ENCODE measurements around the gene RARB. TPM values are rescaled to one million over a fixed set of nuclear protein-coding genes. Genes with fewer than 3 reads are reported as not detected.

RARB gene
- total RNA-seq, 2 donors from 2014 or later: 1.2 to 4.3 TPM

DNA sequence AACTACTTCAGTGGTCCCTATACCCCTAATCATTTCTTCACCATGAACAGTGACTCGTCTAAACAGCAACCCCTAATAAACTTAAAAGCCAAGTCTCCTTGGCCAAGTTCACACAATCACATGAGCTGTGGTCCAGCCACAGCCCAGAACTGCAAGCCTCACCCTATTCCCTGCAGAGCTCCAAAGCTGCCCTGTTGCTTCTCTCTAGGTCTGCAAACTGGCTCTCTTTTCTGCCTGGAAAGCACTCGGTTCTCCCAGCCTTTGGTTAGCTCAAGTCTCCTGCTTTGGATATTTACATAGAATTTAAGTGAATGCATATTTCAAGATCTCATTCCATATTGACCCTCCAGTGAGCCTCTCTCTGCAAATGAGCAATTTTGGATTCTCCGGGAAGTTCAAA, 129.6 kb downstream of the RARB start:
- ATAC-seq (no peak), DNase-seq (no peak)
- intact Hi-C loops (cut with DNase I, micrococcal nuclease): no loop called here

GRCh38 chr3:25558121-25558520, 130.1 kb downstream of the RARB start:
- DNase-seq (no peak), ATAC-seq (no peak)
- intact Hi-C loops (cut with DNase I, micrococcal nuclease): no loop called here

- DNase-seq (no peak), ATAC-seq (no peak)
- intact Hi-C loops (cut with DNase I, micrococcal nuclease): no loop called here
These were observed 130.7 kb downstream of the RARB start for GRCh38 chr3:25558796-25559195.

- intact Hi-C loops (cut with DNase I, micrococcal nuclease): no loop called here
- DNase-seq: no peak
These were observed 135.5 kb downstream of the RARB start for GRCh38 chr3:25563601-25564000.

DNA sequence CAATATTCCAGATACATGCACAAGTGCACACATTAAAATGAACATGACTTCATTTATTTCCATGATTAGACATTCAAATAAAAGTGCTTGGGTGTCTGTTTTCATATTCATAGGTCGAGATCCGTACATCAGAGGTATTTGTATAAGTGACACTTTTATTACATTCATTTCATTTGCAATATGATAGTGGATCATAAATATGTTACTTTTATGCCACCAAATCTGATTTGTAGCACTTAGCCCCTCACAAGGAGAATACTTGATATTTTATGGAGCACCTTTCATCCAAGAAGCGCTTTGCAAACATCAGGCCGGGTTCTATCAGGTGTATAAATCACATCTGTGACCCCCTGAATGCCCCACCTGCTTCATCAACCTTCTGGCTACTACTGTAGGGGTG, 136.0 kb downstream of the RARB start:
- DNase-seq (no peak), ATAC-seq (no peak)
- intact Hi-C loops (cut with DNase I, micrococcal nuclease): no loop called here

More at GRCh38 chr3:25563601-25564000, 135.5 kb downstream of the RARB start:
- no peak for ATAC-seq

DNA sequence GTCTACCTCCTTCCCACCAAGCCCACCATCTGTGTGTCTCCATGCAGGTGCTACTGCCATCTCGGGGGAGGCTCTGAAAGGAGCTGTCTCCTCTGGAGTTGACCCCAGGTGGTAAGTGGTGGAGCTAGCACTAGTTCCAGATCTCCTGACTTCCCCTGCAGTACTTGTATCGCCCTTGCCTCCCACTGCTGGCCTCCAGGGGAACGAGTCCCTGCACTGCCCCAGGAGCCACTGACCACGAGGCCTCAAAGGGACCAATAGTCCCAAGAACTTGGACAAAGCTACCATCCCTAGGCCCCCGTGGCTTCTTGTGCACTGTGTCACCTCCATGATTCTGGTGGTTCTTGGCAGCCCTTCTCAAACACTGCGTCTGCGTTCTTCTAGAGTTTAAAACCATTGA, 137.7 kb downstream of the RARB start:
- DNase-seq: no peak

GRCh38 chr3:25566358-25566920, 138.4 kb downstream of the RARB start:
- no peak for ATAC-seq
- intact Hi-C loops (cut with DNase I, micrococcal nuclease): no loop called here
- DNase-seq: no peak

More for the DNA sequence above, 137.7 kb downstream of the RARB start:
- ATAC-seq: no peak
- intact Hi-C loops (cut with DNase I, micrococcal nuclease): no loop called here

DNA sequence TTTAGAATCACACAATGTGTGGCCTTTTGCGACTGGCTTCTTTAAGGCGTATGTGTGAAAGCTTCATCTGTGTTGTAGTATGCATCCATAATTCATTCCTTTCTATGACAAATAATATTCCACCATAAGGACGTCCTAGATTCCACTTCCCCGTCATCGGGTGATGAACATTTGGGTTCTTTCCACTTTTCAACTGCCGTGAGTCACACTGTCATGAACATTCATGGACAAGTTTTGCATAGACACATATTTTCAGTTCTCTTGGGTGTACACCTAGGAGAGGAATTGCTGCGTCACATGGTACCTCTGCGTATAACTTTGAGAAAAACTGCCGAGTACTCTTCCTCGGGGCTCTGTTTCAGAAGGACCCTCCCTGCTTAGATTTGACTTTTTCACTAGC, 139.3 kb downstream of the RARB start:
- intact Hi-C loops (cut with DNase I, micrococcal nuclease): no loop called here
- DNase-seq (no peak), ATAC-seq (no peak)

DNA sequence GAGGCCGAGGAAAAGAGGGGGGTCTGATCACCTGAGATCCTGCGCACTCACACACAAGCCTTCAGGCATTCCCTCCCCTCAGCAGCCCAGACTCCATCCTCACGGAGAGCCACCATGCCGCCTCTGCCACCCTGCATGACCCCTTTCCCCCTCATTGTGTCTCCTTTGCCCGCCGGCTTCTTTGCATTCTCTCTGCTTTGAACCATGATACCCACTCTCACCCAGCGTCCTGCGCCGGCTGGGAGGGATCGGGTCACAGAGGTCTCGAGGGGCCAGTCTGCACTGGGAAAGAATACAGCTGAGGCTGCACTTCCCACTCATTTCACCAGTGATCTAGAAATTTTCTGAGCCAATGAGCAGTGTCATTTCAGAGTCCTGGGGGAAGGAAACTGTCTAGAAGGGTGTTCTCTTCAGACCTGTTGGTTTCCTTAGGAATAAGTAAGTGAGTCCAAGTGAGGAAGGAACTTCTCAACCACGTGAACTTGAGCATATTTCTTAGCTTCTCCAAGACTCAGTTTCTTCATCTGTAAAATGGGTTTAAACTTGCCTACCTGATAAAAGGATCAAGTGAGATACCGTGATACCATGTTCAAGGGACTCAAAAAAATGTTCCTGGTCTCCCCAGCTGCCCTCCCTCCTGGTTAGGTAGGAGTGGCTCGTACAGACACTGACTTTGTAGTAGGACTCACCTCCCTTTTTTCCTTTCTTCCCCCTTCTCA, 139.9 kb downstream of the RARB start:
- DNase-seq (no peak), ATAC-seq (no peak)
- intact Hi-C loops (cut with DNase I, micrococcal nuclease): no loop called here

- intact Hi-C loops (cut with DNase I, micrococcal nuclease): no loop called here
- DNase-seq (no peak), ATAC-seq (no peak)
These were observed 140.5 kb downstream of the RARB start for GRCh38 chr3:25568525-25569078.

GRCh38 chr3:25571285-25571684, 143.2 kb downstream of the RARB start:
- intact Hi-C loops (cut with DNase I, micrococcal nuclease): no loop called here
- ATAC-seq: no peak
- no peak for DNase-seq

- no peak for DNase-seq
- intact Hi-C loops (cut with DNase I, micrococcal nuclease): no loop called here
These were observed 144.3 kb downstream of the RARB start for GRCh38 chr3:25572336-25572735.

GRCh38 chr3:25572919-25573385, 144.9 kb downstream of the RARB start:
- ATAC-seq: no peak
- DNase-seq: no peak
- intact Hi-C loops (cut with DNase I, micrococcal nuclease): no loop called here

More at GRCh38 chr3:25572336-25572735, 144.3 kb downstream of the RARB start:
- ATAC-seq: no peak

GRCh38 chr3:25573386-25574171, 145.5 kb downstream of the RARB start:
- intact Hi-C loops (cut with DNase I, micrococcal nuclease): no loop called here
- DNase-seq (no peak), ATAC-seq (no peak)

- intact Hi-C loops (cut with DNase I, micrococcal nuclease): no loop called here
- ATAC-seq: no peak
- DNase-seq: no peak
These were observed 146.2 kb downstream of the RARB start for GRCh38 chr3:25574172-25574765.

DNA sequence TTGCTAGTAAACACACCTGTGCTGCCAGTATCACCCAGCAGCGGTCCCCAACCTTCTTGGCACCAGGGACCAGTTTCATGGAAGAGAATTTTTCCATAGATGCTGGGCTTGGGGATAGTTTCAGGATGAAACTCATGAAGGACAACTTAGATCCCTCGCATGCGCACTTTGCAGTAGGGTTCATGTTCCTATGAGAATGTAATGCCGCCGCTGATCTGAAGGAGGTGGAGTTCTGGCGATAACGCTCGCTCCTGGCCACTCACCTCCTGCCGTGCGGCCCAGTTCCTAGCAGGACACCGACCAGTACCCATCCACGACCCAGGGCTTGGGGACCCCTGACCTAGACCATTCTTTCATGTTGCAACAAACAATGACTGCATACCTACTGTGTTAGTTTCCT, 146.9 kb downstream of the RARB start:
- intact Hi-C loops (cut with DNase I, micrococcal nuclease): no loop called here
- DNase-seq (no peak), ATAC-seq (no peak)

- no peak for DNase-seq
- ATAC-seq: no peak
- intact Hi-C loops (cut with DNase I, micrococcal nuclease): no loop called here
These were observed 148.1 kb downstream of the RARB start for GRCh38 chr3:25576146-25576545.

- intact Hi-C loops (cut with DNase I, micrococcal nuclease): no loop called here
These were observed 148.9 kb downstream of the RARB start for GRCh38 chr3:25576831-25577454.

GRCh38 chr3:25578059-25578458, 150.0 kb downstream of the RARB start:
- no peak for DNase-seq
- intact Hi-C loops (cut with DNase I, micrococcal nuclease): no loop called here
- ATAC-seq: no peak

More at GRCh38 chr3:25576831-25577454, 148.9 kb downstream of the RARB start:
- no peak for DNase-seq
- ATAC-seq: no peak

All from left colon (tissue), 2 donors.